CMK (cell line): ENCODE data around the gene ADAMTS19.
"Not testable (repeated sequence)": the region's sequence is repeated elsewhere in the genome, so short reads cannot be mapped to it uniquely, and the experiment has no call there.

Experiments used
- DNase-seq: peaks from one replicate; pipeline ENCODE4 v3.0.0-alpha.2; 2010; ENCODE audit warnings: low read depth

Gene ADAMTS19

GRCh38 chr5:129459777-129460671 lies at the start of gene ADAMTS19:
Gene ADAMTS19 (plus strand): TSS chr5:129460298. CDS start chr5:129460392, 94 bp downstream.
- DNase-seq = no peak

GRCh38 chr5:129410488-129410887 lies 49.6 kb upstream of the ADAMTS19 start:
- no peak for DNase-seq

- no peak for DNase-seq
Observed at GRCh38 chr5:129412721-129413120, 47.4 kb upstream of the ADAMTS19 start.

- DNase-seq = no peak
Observed at GRCh38 chr5:129413570-129413969, 46.5 kb upstream of the ADAMTS19 start.

GRCh38 chr5:129419292-129419691 lies 40.8 kb upstream of the ADAMTS19 start:
- no peak for DNase-seq

- no peak for DNase-seq
Observed at GRCh38 chr5:129425031-129425430, 35.1 kb upstream of the ADAMTS19 start.

- DNase-seq = no peak
Observed at GRCh38 chr5:129426071-129426470, 34.0 kb upstream of the ADAMTS19 start.

GRCh38 chr5:129428636-129429035 lies 31.5 kb upstream of the ADAMTS19 start:
- not testable (repeated sequence) for DNase-seq

GRCh38 chr5:129431406-129431805 lies 28.7 kb upstream of the ADAMTS19 start:
- no peak for DNase-seq

- no peak for DNase-seq
Observed at GRCh38 chr5:129438322-129438721, 21.8 kb upstream of the ADAMTS19 start.

GRCh38 chr5:129440424-129440823 lies 19.7 kb upstream of the ADAMTS19 start:
- no peak for DNase-seq

- no peak for DNase-seq
Observed at GRCh38 chr5:129441096-129441495, 19.0 kb upstream of the ADAMTS19 start.

GRCh38 chr5:129445379-129445778 lies 14.7 kb upstream of the ADAMTS19 start:
- DNase-seq = no peak

- no peak for DNase-seq
Observed at GRCh38 chr5:129447968-129448367, 12.1 kb upstream of the ADAMTS19 start.

- DNase-seq = no peak
Observed at GRCh38 chr5:129448654-129449053, 11.4 kb upstream of the ADAMTS19 start.

GRCh38 chr5:129454461-129454860 lies 5.6 kb upstream of the ADAMTS19 start:
- DNase-seq = no peak

GRCh38 chr5:129459450-129459776 lies 685 bp upstream of the ADAMTS19 start:
- no peak for DNase-seq

GRCh38 chr5:129460672-129460935 lies 506 bp downstream of the ADAMTS19 start:
- no peak for DNase-seq

GRCh38 chr5:129460936-129461710 lies 1.0 kb downstream of the ADAMTS19 start:
- DNase-seq = no peak

- no peak for DNase-seq
Observed at GRCh38 chr5:129461711-129462332, 1.7 kb downstream of the ADAMTS19 start.

GRCh38 chr5:129465776-129466344 lies 5.8 kb downstream of the ADAMTS19 start:
- DNase-seq = no peak

- no peak for DNase-seq
Observed at GRCh38 chr5:129474544-129474943, 14.4 kb downstream of the ADAMTS19 start.

- no peak for DNase-seq
Observed at GRCh38 chr5:129476751-129477150, 16.7 kb downstream of the ADAMTS19 start.
